ENCODE data around the gene C1RL.

GRCh38 chr12:7129287-7129871 lies 20.4 kb upstream of the C1RL start:
- TF ChIP-seq POLR2A (IDR thresholded peaks at IDR 0.05; ENCODE audit: low read depth) (no peak), CTCF (IDR thresholded peaks at IDR 0.05) (no peak), POLR2AphosphoS5 (IDR thresholded peaks at IDR 0.05) (no peak)

All from esophagus muscularis mucosa (tissue), 3 donors.